SK-N-SH (cell line): ENCODE results near the gene ARHGAP45.

Source experiments
- CTCF ChIP-seq: fragments of 200-600 bp; sonication (generic); IDR thresholded peaks from 2 replicates; pipeline ENCODE4 v1.6.1; 2017; ENCODE audit warnings: antibody characterized with exemption, mild to moderate bottlenecking, moderate library complexity
- MXI1 ChIP-seq: IDR thresholded peaks from 2 replicates; pipeline ENCODE4 v1.6.1; 2012; ENCODE audit warnings: mild to moderate bottlenecking, low read depth, low read length, improper control_type of control experiment
- POLR2AphosphoS5 ChIP-seq: IDR thresholded peaks from 2 replicates; pipeline ENCODE4 v1.6.1; 2012; ENCODE audit warnings: low read depth, low read length
- RAD21 ChIP-seq: IDR thresholded peaks from 2 replicates; pipeline ENCODE4 v1.6.1; 2012; ENCODE audit warnings: mild to moderate bottlenecking, low read length

- TF ChIP-seq MXI1 (no peak), RAD21 (no peak), POLR2AphosphoS5 (no peak), CTCF (no peak)
These were observed 9.0 kb downstream of the ARHGAP45 start for GRCh38 chr19:1076046-1076386.
